ENCODE measurements around the gene GRB7.

DNA sequence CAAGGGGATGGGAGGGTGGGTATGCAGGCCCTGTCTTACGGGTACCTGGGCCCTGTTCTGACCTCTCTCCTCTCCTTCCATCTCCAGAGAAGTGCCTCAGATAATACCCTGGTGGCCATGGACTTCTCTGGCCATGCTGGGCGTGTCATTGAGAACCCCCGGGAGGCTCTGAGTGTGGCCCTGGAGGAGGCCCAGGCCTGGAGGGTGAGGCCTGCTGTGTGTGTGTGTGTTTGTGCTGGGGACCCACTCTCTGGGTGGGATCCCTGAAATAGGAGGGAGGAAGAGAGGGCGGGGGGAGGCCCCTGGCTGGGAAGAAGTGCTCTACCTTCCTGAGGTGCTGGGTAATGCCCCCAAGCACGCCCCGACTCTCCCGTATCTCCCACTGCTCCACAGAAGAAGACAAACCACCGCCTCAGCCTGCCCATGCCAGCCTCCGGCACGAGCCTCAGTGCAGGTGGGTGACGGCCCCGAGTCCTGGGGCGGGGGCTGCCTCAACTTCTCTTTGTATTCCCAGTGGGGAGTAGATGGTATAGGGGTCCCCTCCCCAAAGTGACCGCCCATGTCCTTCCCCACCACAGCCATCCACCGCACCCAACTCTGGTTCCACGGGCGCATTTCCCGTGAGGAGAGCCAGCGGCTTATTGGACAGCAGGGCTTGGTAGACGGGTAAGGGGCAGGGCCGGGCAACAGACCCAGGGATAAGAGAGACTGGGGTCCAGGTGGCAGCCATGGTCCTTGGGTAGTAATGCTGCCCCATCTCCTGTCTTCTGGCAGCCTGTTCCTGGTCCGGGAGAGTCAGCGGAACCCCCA, 7.8 kb downstream of the GRB7 start:
- TF ChIP-seq, protein P1, sequence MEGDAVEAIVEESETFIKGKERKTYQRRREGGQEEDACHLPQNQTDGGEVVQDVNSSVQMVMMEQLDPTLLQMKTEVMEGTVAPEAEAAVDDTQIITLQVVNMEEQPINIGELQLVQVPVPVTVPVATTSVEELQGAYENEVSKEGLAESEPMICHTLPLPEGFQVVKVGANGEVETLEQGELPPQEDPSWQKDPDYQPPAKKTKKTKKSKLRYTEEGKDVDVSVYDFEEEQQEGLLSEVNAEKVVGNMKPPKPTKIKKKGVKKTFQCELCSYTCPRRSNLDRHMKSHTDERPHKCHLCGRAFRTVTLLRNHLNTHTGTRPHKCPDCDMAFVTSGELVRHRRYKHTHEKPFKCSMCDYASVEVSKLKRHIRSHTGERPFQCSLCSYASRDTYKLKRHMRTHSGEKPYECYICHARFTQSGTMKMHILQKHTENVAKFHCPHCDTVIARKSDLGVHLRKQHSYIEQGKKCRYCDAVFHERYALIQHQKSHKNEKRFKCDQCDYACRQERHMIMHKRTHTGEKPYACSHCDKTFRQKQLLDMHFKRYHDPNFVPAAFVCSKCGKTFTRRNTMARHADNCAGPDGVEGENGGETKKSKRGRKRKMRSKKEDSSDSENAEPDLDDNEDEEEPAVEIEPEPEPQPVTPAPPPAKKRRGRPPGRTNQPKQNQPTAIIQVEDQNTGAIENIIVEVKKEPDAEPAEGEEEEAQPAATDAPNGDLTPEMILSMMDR (IDR thresholded peaks at IDR 0.05; ENCODE audit: poor library complexity) = no peak
- no peak for TF ChIP-seq EZH2 (IDR thresholded peaks at IDR 0.05; ENCODE audit: borderline replicate concordance)
- no peak for TF ChIP-seq EZH2phosphoT487 (IDR thresholded peaks at IDR 0.05; ENCODE audit: low read depth, severe bottlenecking, unreplicated experiment)

Data from hepatocyte (in vitro differentiated cells).